ENCODE results near the gene PDCD4. TPM values are rescaled to one million over a fixed set of nuclear protein-coding genes. Genes with fewer than 3 reads are reported as not detected.
"Not testable (repeated sequence)": the region's sequence is repeated elsewhere in the genome, so short reads cannot be mapped to it uniquely, and the experiment has no call there.

The PDCD4 gene
- polyA plus RNA-seq, 1 donor from 2014 or later = 319 TPM

GRCh38 chr10:110862961-110863360 lies 8.8 kb upstream of the PDCD4 start:
- Mint-ChIP-seq H3K4me1 (peaks cover 59 to 88% (median 68%) of the 10 kb centered on the region in 3 donors), H3K36me3 (no peaks in the 10 kb centered on the region), H3K27ac (peak overlapping the region; percentile 97 to 100 (median 97)), H3K4me3 (peak overlapping the region in 1 of 4 donors; percentile 29), H3K27me3 (no peaks in the 10 kb centered on the region), H3K9me3 (no peaks in the 10 kb centered on the region)

GRCh38 chr10:110863361-110863760 lies 8.4 kb upstream of the PDCD4 start:
- H3K9me3 Mint-ChIP-seq = no peaks in the 10 kb centered on the region
- peak overlapping the region; percentile 97 to 100 (median 97) for H3K27ac Mint-ChIP-seq
- peak overlapping the region in 2 of 4 donors; percentile 29 to 64 for H3K4me3 Mint-ChIP-seq

GRCh38 chr10:110863956-110864355 lies 7.8 kb upstream of the PDCD4 start:
- Mint-ChIP-seq H3K36me3 (no peaks in the 10 kb centered on the region), H3K27me3 (no peaks in the 10 kb centered on the region), H3K9me3 (no peaks in the 10 kb centered on the region), H3K4me3 (peak overlapping the region in 1 of 4 donors; percentile 89), H3K27ac (peak overlapping the region; percentile 97 to 100 (median 97)), H3K4me1 (peaks cover 55 to 88% (median 66%) of the 10 kb centered on the region in 3 donors)

More at GRCh38 chr10:110863361-110863760, 8.4 kb upstream of the PDCD4 start:
- Mint-ChIP-seq H3K4me1 (peaks cover 55 to 86% (median 65%) of the 10 kb centered on the region in 3 donors), H3K27me3 (no peaks in the 10 kb centered on the region), H3K36me3 (no peaks in the 10 kb centered on the region)

- Mint-ChIP-seq H3K27me3 (no peaks in the 10 kb centered on the region), H3K9me3 (no peaks in the 10 kb centered on the region), H3K4me1 (peaks cover 55 to 89% (median 69%) of the 10 kb centered on the region in 3 donors), H3K4me3 (peak overlapping the region; percentile 80 to 92 (median 90)), H3K27ac (peak overlapping the region; percentile 97 to 100 (median 97)), H3K36me3 (no peaks in the 10 kb centered on the region)
These were observed 7.0 kb upstream of the PDCD4 start for GRCh38 chr10:110864662-110865140.

GRCh38 chr10:110865186-110865808 lies 6.4 kb upstream of the PDCD4 start:
- peak overlapping the region; percentile 80 to 92 (median 90) for H3K4me3 Mint-ChIP-seq
- no peaks in the 10 kb centered on the region for H3K27me3 Mint-ChIP-seq
- peaks cover 51 to 89% (median 70%) of the 10 kb centered on the region in 3 donors for H3K4me1 Mint-ChIP-seq
- peak overlapping the region; percentile 97 to 100 (median 97) for H3K27ac Mint-ChIP-seq
- no peaks in the 10 kb centered on the region for H3K36me3 Mint-ChIP-seq
- no peaks in the 10 kb centered on the region for H3K9me3 Mint-ChIP-seq

GRCh38 chr10:110865809-110866482 lies 5.8 kb upstream of the PDCD4 start:
- H3K9me3 Mint-ChIP-seq = no peaks in the 10 kb centered on the region
- H3K27ac Mint-ChIP-seq = peak overlapping the region; percentile 97 to 100 (median 97)
- no peaks in the 10 kb centered on the region for H3K36me3 Mint-ChIP-seq
- peak overlapping the region; percentile 80 to 92 (median 90) for H3K4me3 Mint-ChIP-seq
- peaks cover 51 to 89% (median 70%) of the 10 kb centered on the region in 3 donors for H3K4me1 Mint-ChIP-seq
- no peaks in the 10 kb centered on the region for H3K27me3 Mint-ChIP-seq

- Mint-ChIP-seq H3K4me1 (peaks cover 54 to 80% (median 68%) of the 10 kb centered on the region in 3 donors), H3K27ac (peak overlapping the region; percentile 81 to 100 (median 97)), H3K4me3 (peak overlapping the region; percentile 65 to 89 (median 84))
- H3K36me3 Mint-ChIP-seq, H3K27me3 Mint-ChIP-seq, H3K9me3 Mint-ChIP-seq: not testable (repeated sequence)
These were observed 4.5 kb upstream of the PDCD4 start for GRCh38 chr10:110867011-110867806.

- H3K36me3 Mint-ChIP-seq = no peaks in the 10 kb centered on the region
- H3K4me3 Mint-ChIP-seq = peak overlapping the region; percentile 65 to 89 (median 85)
- peak overlapping the region; percentile 81 to 100 (median 97) for H3K27ac Mint-ChIP-seq
- H3K4me1 Mint-ChIP-seq = peaks cover 55 to 76% (median 64%) of the 10 kb centered on the region in 3 donors
- H3K27me3 Mint-ChIP-seq = no peaks in the 10 kb centered on the region
- no peaks in the 10 kb centered on the region for H3K9me3 Mint-ChIP-seq
These were observed 3.8 kb upstream of the PDCD4 start for GRCh38 chr10:110867807-110868465.

GRCh38 chr10:110868981-110869380 lies 2.7 kb upstream of the PDCD4 start:
- no peaks in the 10 kb centered on the region for H3K9me3 Mint-ChIP-seq

GRCh38 chr10:110870823-110871297 lies 868 bp upstream of the PDCD4 start:
- Mint-ChIP-seq H3K9me3 (no peaks in the 10 kb centered on the region), H3K27me3 (no peaks in the 10 kb centered on the region), H3K4me3 (peak overlapping the region; percentile 89 to 96 (median 96)), H3K4me1 (peaks cover 47 to 60% (median 51%) of the 10 kb centered on the region in 3 donors), H3K36me3 (no peaks in the 10 kb centered on the region), H3K27ac (peak overlapping the region; percentile 81 to 98 (median 97))

More at GRCh38 chr10:110868981-110869380, 2.7 kb upstream of the PDCD4 start:
- Mint-ChIP-seq H3K4me3 (peak overlapping the region; percentile 66 to 96 (median 88)), H3K27ac (peak overlapping the region; percentile 81 to 100 (median 97)), H3K4me1 (peaks cover 60 to 72% (median 61%) of the 10 kb centered on the region in 3 donors), H3K36me3 (no peaks in the 10 kb centered on the region), H3K27me3 (no peaks in the 10 kb centered on the region)

- Mint-ChIP-seq H3K4me1 (peaks cover 41 to 47% (median 41%) of the 10 kb centered on the region in 3 donors), H3K27me3 (no peaks in the 10 kb centered on the region), H3K4me3 (peak overlapping the region; percentile 89 to 96 (median 96)), H3K27ac (peak overlapping the region; percentile 81 to 98 (median 95)), H3K9me3 (no peaks in the 10 kb centered on the region), H3K36me3 (no peaks in the 10 kb centered on the region)
These were observed 636 bp downstream of the PDCD4 start for GRCh38 chr10:110872145-110872983.

- Mint-ChIP-seq H3K36me3 (no peaks in the 10 kb centered on the region), H3K27me3 (no peaks in the 10 kb centered on the region), H3K9me3 (no peaks in the 10 kb centered on the region), H3K4me1 (peaks cover 39 to 41% (median 41%) of the 10 kb centered on the region in 3 donors), H3K27ac (peak overlapping the region; percentile 81 to 98 (median 95)), H3K4me3 (peak overlapping the region; percentile 89 to 96 (median 96))
These were observed 1.5 kb downstream of the PDCD4 start for GRCh38 chr10:110872984-110873923.
